ENCODE results near the gene CRACDL.

DNA sequence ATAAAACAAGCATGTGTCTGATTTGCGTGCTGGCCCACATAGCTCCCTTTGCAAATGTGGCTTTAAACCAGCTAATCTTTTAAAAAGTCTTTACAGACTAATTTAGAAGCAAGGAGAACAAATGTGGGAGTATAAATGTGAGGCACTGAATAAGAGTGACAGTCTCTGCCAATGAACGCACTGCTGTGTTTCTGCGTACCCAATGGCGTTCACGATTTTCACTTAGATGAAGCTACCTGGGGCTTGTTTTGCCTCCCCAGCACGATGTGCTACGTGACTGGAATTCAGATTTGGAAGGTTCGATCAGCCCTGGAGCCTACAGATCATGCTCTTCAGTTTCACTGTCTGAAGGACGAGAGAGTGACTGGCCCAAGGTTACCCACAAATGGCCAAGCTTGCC, 10.8 kb upstream of the CRACDL start:
- TF ChIP-seq SPI1 (IDR thresholded peaks at IDR 0.05; ENCODE audit: low read depth, low read length) = no peak
- no peak for TF ChIP-seq POLR2AphosphoS5 (IDR thresholded peaks at IDR 0.05; ENCODE audit: low read depth, low read length)
- no peak for TF ChIP-seq TAF1 (IDR thresholded peaks at IDR 0.05; ENCODE audit: low read depth, low read length)
- no peak for TF ChIP-seq POLR2A (IDR thresholded peaks at IDR 0.05; ENCODE audit: low read depth, low read length)
- TF ChIP-seq PAX5 (IDR thresholded peaks at IDR 0.05; ENCODE audit: insufficient read depth, low read length, severe bottlenecking) = no peak
